MM.1S (cell line): Measurements from ENCODE around the gene CLASP1.

Experiments
- DNase-seq: peaks from one replicate; pipeline ENCODE4 v3.0.0-alpha.2; 2015
- H2AFZ ChIP-seq: fragments of 300-600 bp; sonication (generic); 2 replicates; pipeline ENCODE4 v1.6.0; 2016; ENCODE audit warnings: antibody characterized with exemption, low read length
- H3F3A ChIP-seq: fragments of 300-600 bp; sonication (generic); 2 replicates; pipeline ENCODE4 v1.6.1; 2016; ENCODE audit warnings: mild to moderate bottlenecking, antibody characterized with exemption, low read length, moderate library complexity, mixed read lengths; ENCODE audit not compliant: insufficient read depth
- H3K27ac ChIP-seq: fragments of 300-600 bp; sonication (generic); 2 replicates; pipeline ENCODE4 v1.5.1; 2016; ENCODE audit warnings: mild to moderate bottlenecking, low read length
- H3K27me3 ChIP-seq: fragments of 300-600 bp; sonication (generic); replicated peaks from 2 replicates; pipeline ENCODE4 v1.6.0; 2016; ENCODE audit warnings: low read length; ENCODE audit not compliant: insufficient read depth
- H3K36me3 ChIP-seq: fragments of 300-600 bp; sonication (generic); replicated peaks from 2 replicates; pipeline ENCODE4 v1.6.1; 2016; ENCODE audit warnings: mild to moderate bottlenecking, low read length, mixed read lengths; ENCODE audit not compliant: insufficient read depth
- H3K4me1 ChIP-seq: fragments of 300-600 bp; sonication (generic); 2 replicates; pipeline ENCODE4 v1.6.1; 2016; ENCODE audit warnings: low read length, mixed read lengths
- H3K4me2 ChIP-seq: fragments of 300-600 bp; sonication (generic); 2 replicates; pipeline ENCODE4 v1.6.0; 2016; ENCODE audit warnings: low read depth, low read length
- H3K4me3 ChIP-seq: fragments of 300-600 bp; sonication (generic); 2 replicates; pipeline ENCODE4 v1.5.1; 2016; ENCODE audit warnings: low read length, mixed read lengths
- H3K79me2 ChIP-seq: fragments of 300-600 bp; sonication (generic); 2 replicates; pipeline ENCODE4 v1.6.1; 2016; ENCODE audit warnings: mixed run types, low read length, mixed read lengths
- H3K9ac ChIP-seq: fragments of 300-600 bp; sonication (generic); 2 replicates; pipeline ENCODE4 v1.6.1; 2016; ENCODE audit warnings: low read length, mixed read lengths
- H3K9me2 ChIP-seq: fragments of 300-600 bp; sonication (generic); replicated peaks from 2 replicates; pipeline ENCODE4 v1.6.1; 2016; ENCODE audit warnings: mild to moderate bottlenecking, low read length, mixed read lengths; ENCODE audit not compliant: insufficient read depth
- H3K9me3 ChIP-seq: fragments of 300-600 bp; sonication (generic); replicated peaks from 2 replicates; pipeline ENCODE4 v1.6.1; 2016; ENCODE audit warnings: mild to moderate bottlenecking, low read length, mixed read lengths; ENCODE audit not compliant: insufficient read depth
- H4K20me1 ChIP-seq: fragments of 300-600 bp; sonication (generic); 2 replicates; pipeline ENCODE4 v1.6.1; 2016; ENCODE audit warnings: mild to moderate bottlenecking, low read length, moderate library complexity, mixed read lengths; ENCODE audit not compliant: insufficient read depth
- EZH2 ChIP-seq: fragments of 300-600 bp; sonication (generic); optimal IDR thresholded peaks from 2 replicates; pipeline ENCODE3; 2017; ENCODE audit warnings: low read depth, mild to moderate bottlenecking, antibody characterized with exemption, low read length, mixed read lengths
- EZH2phosphoT487 ChIP-seq: fragments of 300-600 bp; sonication (generic); IDR thresholded peaks from 2 replicates; pipeline ENCODE4 v1.6.1; 2018; ENCODE audit warnings: antibody characterized with exemption, low read length
- TF ChIP-seq, protein P1 (sequence below): fragments of 300-600 bp; sonication (generic); IDR thresholded peaks from 2 replicates; pipeline ENCODE4 v1.5.1; 2016; ENCODE audit warnings: antibody characterized with exemption, low read length, mixed read lengths

Gene CLASP1

DNA sequence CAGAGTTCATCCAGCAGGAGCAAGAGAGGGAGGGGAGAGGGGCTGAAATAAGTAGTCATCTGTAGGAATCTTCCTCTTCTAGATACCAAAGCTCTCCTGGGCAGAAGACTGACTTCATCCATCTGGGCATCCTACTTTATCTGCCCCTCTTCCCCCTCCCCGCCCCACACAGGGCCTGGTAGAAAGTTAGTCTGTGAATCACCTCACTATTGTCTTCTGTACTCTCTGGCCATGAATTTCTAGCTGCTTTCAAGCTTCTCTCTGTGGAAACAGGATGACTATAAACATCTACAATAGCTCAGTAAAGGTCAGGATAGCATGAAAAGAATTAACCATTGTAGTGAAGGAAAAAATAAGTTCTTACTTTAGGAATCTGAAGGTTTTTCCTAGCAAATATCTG lies 166.2 kb downstream of the CLASP1 start:
- Histone ChIP-seq H3K36me3 (no peaks in the 10 kb centered on the region), H3K27ac (no peak overlapping the region), H3K79me2 (peaks cover 49% of the 10 kb centered on the region), H3K9me3 (no peaks in the 10 kb centered on the region), H3K9ac (no peak overlapping the region), H4K20me1 (no peaks in the 10 kb centered on the region), H3K4me2 (no peak overlapping the region), H3F3A (no peaks in the 10 kb centered on the region), H3K4me3 (no peak overlapping the region), H3K27me3 (no peaks in the 10 kb centered on the region), H2AFZ (no peak overlapping the region), H3K9me2 (no peaks in the 10 kb centered on the region), H3K4me1 (no peaks in the 10 kb centered on the region)
- DNase-seq = no peak
- TF ChIP-seq, protein P1, sequence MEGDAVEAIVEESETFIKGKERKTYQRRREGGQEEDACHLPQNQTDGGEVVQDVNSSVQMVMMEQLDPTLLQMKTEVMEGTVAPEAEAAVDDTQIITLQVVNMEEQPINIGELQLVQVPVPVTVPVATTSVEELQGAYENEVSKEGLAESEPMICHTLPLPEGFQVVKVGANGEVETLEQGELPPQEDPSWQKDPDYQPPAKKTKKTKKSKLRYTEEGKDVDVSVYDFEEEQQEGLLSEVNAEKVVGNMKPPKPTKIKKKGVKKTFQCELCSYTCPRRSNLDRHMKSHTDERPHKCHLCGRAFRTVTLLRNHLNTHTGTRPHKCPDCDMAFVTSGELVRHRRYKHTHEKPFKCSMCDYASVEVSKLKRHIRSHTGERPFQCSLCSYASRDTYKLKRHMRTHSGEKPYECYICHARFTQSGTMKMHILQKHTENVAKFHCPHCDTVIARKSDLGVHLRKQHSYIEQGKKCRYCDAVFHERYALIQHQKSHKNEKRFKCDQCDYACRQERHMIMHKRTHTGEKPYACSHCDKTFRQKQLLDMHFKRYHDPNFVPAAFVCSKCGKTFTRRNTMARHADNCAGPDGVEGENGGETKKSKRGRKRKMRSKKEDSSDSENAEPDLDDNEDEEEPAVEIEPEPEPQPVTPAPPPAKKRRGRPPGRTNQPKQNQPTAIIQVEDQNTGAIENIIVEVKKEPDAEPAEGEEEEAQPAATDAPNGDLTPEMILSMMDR = no peak

DNA sequence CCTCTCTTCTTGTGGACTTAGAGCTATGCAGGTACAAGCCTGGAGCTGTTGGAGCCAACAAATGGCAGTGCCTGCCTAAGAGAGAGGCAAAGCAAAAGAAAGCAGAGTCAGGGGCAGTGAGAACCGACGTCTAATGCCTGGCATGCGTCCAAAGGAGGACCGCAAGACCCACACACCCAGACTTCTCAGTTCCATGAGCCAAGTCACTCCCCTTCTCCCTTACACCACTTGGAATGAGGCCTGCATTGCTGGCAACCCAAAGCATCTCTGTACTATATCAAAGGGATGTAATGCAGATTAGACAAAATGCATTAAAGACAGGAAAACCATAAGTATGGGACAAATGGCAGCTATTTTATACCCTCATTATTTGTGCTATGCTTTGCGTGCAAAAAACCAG lies 168.4 kb downstream of the CLASP1 start:
- H3F3A ChIP-seq = no peaks in the 10 kb centered on the region
- TF ChIP-seq, protein P1 = no peak
- no peak for TF ChIP-seq EZH2
- no peak for TF ChIP-seq EZH2phosphoT487
- H3K27me3 ChIP-seq = no peaks in the 10 kb centered on the region
- no peak overlapping the region for H3K4me3 ChIP-seq
- no peak overlapping the region for H3K4me2 ChIP-seq
- H3K36me3 ChIP-seq = no peaks in the 10 kb centered on the region
- peaks cover 48% of the 10 kb centered on the region for H3K79me2 ChIP-seq
- DNase-seq = no peak
- H2AFZ ChIP-seq = no peak overlapping the region
- no peaks in the 10 kb centered on the region for H3K9me3 ChIP-seq
- H4K20me1 ChIP-seq = no peaks in the 10 kb centered on the region; the same call in 1 of the 2 replicates
- H3K4me1 ChIP-seq = no peaks in the 10 kb centered on the region
- no peaks in the 10 kb centered on the region for H3K9me2 ChIP-seq
- no peak overlapping the region for H3K27ac ChIP-seq
- no peak overlapping the region for H3K9ac ChIP-seq

DNA sequence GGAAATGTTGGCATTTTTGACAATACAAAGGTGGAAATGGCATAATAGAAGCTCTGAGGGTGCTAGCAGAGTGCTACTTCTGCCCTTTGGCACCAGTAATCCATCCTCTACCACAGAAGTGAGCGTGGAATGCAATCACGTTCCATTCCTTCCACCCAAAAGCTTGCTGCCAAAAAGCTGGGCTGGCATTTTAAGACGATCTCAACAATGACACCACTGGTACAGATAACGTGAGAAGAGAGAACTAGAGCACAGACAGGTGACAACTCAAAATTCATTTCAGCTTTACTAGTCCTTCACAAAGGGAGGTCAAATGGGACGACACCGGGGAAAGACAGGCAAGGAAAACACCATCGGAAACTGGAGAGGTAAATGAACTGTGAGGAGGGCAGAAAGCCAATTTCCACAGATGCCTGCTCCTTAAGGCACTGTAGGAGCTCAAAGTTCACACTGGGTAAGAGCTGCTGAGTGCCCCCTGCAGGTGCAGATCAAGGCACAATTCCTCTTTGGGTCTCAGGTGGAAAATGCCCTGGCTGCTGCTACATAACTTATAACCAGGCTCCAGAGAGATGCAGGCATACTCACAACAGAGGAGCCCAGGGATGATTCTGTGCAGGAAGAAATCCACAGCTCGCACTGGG lies 169.3 kb downstream of the CLASP1 start:
- no peak overlapping the region for H2AFZ ChIP-seq
- no peak overlapping the region for H3K9ac ChIP-seq
- no peak overlapping the region for H3K27ac ChIP-seq
- H3K27me3 ChIP-seq = no peaks in the 10 kb centered on the region
- no peaks in the 10 kb centered on the region for H3F3A ChIP-seq
- TF ChIP-seq, protein P1 = no peak
- TF ChIP-seq EZH2phosphoT487 (no peak), EZH2 (no peak)
- H3K4me2 ChIP-seq = no peak overlapping the region
- no peak for DNase-seq
- no peaks in the 10 kb centered on the region; the same call in 1 of the 2 replicates for H4K20me1 ChIP-seq
- no peaks in the 10 kb centered on the region for H3K9me2 ChIP-seq
- H3K36me3 ChIP-seq = no peaks in the 10 kb centered on the region
- H3K9me3 ChIP-seq = no peaks in the 10 kb centered on the region
- peaks cover 52% of the 10 kb centered on the region for H3K79me2 ChIP-seq
- H3K4me3 ChIP-seq = no peak overlapping the region
- H3K4me1 ChIP-seq = no peaks in the 10 kb centered on the region
